ENCODE results near the gene LYPD1. TPM values are rescaled to one million over a fixed set of nuclear protein-coding genes. Genes with fewer than 3 reads are reported as not detected.

The LYPD1 gene
- total and polyA plus RNA-seq, 3 donors from 2014 or later, result 0.50 to 11.2 (median 1.3) TPM

DNA sequence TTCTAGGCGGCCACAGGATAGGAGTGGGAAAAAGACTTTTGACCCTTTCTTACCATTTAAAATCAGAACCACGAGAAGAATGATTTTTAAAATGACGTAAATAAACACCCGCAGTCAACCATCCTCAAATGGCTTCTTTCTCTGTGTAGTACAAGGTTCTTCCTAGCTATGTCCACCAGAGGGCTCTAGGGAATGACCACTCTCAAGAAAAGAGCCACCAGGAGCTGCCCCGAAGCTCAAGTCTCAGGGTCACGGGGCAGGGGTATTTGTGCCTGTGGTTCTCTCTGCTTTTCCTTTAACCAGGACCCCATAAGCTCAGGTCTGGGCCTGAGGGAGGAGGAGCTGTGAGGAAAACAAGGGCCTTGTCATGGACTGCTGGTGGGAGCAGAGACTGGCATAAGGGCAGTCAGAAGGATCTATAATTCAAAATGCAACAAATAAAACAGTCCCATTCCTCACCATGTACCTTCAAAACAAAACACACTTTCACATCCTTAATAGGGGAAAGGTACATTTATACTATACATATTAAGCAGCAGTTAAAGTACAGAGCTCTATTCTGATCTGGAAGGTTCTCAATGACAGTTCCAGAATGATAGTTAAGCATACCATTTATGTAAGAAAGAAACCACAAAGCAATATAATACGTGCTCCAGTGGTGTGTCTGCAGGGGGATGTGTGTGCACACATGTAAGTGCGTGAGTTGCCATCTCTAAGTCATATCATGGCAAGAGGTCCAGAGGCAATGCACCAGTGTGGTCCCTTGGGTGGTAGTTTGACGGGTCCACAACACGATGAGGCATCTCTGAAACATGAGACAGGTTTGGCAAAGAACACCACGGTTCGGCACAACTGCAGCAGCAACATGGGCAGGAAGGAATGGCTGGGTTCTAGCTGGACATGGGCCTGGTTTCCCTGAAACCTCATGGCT is 18.6 kb downstream of the LYPD1 start:
- TF ChIP-seq, protein P1, sequence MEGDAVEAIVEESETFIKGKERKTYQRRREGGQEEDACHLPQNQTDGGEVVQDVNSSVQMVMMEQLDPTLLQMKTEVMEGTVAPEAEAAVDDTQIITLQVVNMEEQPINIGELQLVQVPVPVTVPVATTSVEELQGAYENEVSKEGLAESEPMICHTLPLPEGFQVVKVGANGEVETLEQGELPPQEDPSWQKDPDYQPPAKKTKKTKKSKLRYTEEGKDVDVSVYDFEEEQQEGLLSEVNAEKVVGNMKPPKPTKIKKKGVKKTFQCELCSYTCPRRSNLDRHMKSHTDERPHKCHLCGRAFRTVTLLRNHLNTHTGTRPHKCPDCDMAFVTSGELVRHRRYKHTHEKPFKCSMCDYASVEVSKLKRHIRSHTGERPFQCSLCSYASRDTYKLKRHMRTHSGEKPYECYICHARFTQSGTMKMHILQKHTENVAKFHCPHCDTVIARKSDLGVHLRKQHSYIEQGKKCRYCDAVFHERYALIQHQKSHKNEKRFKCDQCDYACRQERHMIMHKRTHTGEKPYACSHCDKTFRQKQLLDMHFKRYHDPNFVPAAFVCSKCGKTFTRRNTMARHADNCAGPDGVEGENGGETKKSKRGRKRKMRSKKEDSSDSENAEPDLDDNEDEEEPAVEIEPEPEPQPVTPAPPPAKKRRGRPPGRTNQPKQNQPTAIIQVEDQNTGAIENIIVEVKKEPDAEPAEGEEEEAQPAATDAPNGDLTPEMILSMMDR (IDR thresholded peaks at IDR 0.05), result peak in 1 of 3 experiments; percentile 55
- no peak for TF ChIP-seq POLR2A (IDR thresholded peaks at IDR 0.05)
- Histone ChIP-seq H3K4me1 (no peaks in the 10 kb centered on the region), H3K4me3 (no peak overlapping the region), H3K27me3 (no peaks in the 10 kb centered on the region), H3K9me3 (no peaks in the 10 kb centered on the region), H3K27ac (no peak overlapping the region), H3K36me3 (ENCODE audit: low read depth, missing control alignments) (no peaks in the 10 kb centered on the region)
- no peak for DNase-seq
- intact Hi-C loops (cut with DNase I; ENCODE audit: low total_unique reads), result no loop called here
- 64 to 88% methylated on average over 12 of the region's 12 CpGs for WGBS, 2 donors

DNA sequence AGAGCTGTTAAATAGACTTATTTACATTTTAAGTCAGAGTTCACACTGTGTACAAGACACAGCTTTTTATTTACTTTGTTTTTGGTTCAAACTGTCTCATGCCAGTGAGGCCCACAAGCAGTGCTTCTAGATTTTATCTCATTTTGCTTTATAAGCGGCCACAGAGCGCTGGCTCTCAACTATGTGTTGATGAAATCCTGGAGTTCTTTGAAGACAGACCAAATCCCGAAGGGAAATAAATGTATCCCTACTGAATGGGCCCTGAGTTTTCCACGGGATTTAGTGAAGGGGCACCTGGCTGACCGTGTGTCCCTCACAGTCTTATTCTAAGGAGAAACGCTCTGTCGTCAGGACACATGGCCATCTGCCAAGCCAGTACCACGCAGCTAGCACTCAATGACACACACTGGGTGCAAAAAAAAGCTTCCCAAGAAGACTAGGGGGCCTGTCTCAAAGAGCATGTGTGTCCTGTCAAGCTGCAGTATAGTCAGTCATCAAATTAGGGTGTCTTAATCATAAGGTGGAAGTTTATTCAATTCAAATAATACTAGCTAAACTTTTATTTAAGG is 23.4 kb downstream of the LYPD1 start:
- DNase-seq, result no peak
- Histone ChIP-seq H3K9me3 (no peaks in the 10 kb centered on the region), H3K4me3 (no peak overlapping the region), H3K36me3 (ENCODE audit: low read depth, missing control alignments) (no peaks in the 10 kb centered on the region), H3K27ac (no peak overlapping the region), H3K27me3 (no peaks in the 10 kb centered on the region), H3K4me1 (no peaks in the 10 kb centered on the region)
- WGBS, 2 donors, result 77 to 78% methylated on average over 8 of the region's 8 CpGs
- intact Hi-C loops (cut with DNase I; ENCODE audit: low total_unique reads), result no loop called here
- no peak for TF ChIP-seq POLR2A (IDR thresholded peaks at IDR 0.05)
- TF ChIP-seq, protein P1 (IDR thresholded peaks at IDR 0.05), result no peak

DNA sequence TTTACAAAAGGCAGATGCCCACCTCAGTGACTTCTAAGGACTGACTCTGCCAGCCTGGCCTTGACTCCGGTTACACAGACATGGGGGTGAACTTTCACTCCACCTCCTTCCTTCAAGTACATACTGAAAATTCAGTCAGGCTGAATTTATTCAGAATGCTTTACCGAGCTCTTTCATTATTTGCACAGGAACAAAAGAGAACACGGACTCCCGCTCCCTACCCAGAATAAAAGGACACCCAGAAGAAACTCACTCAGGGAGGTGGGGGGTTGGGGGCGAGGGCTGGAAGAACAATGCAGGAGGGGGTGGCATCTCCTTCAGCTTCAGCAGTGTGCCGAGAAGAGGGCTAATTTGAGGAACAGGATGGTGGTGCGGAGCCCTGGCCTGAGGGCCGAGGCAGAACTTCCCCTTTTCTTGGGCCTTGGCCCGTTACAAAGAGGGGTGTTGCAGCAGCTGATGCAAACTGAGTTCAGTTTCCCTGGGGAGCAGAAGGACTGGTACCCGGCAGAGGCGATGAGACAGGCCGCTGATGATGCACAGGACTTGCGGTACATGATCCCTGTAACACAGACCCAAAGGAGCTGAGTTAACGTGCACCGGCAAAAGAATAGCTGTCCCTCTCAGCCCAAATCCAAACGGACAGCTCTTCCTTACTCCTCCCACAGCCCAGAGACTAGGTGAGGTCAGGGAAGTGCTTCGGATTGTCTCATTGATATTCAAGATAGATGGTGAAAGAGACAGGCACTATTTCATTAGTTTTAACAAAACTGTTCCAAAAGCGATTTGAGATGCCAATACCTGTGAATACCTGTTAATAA is 24.1 kb downstream of the LYPD1 start:
- peak overlapping the region; percentile 40 to 46 for H3K4me3 ChIP-seq
- no peaks in the 10 kb centered on the region for H3K27me3 ChIP-seq
- no peaks in the 10 kb centered on the region for H3K9me3 ChIP-seq
- H3K4me1 ChIP-seq, result no peaks in the 10 kb centered on the region
- no peak overlapping the region for H3K27ac ChIP-seq
- H3K36me3 ChIP-seq (ENCODE audit: low read depth, missing control alignments), result no peaks in the 10 kb centered on the region
- DNase-seq, result no peak
- TF ChIP-seq, protein P1 (IDR thresholded peaks at IDR 0.05), result no peak
- TF ChIP-seq POLR2A (IDR thresholded peaks at IDR 0.05), result no peak
- WGBS, 2 donors, result 68 to 74% methylated on average over 18 of the region's 18 CpGs
- intact Hi-C loops (cut with DNase I; ENCODE audit: low total_unique reads), result no loop called here

DNA sequence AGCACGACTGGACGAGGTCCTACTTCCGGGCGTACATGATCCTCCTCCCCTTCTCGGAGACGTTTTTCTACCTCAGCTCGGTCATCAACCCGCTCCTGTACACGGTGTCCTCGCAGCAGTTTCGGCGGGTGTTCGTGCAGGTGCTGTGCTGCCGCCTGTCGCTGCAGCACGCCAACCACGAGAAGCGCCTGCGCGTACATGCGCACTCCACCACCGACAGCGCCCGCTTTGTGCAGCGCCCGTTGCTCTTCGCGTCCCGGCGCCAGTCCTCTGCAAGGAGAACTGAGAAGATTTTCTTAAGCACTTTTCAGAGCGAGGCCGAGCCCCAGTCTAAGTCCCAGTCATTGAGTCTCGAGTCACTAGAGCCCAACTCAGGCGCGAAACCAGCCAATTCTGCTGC is 24.8 kb downstream of the LYPD1 start:
- no peak for TF ChIP-seq POLR2A (IDR thresholded peaks at IDR 0.05)
- TF ChIP-seq, protein P1 (IDR thresholded peaks at IDR 0.05), result no peak
- no peaks in the 10 kb centered on the region for H3K27me3 ChIP-seq
- intact Hi-C loops (cut with DNase I; ENCODE audit: low total_unique reads), result no loop called here
- H3K4me1 ChIP-seq, result no peaks in the 10 kb centered on the region
- peak overlapping the region; percentile 40 to 46 for H3K4me3 ChIP-seq
- 61 to 90% methylated on average over 16 to 35 of the region's 35 CpGs for WGBS, 2 donors
- no peak overlapping the region for H3K27ac ChIP-seq
- H3K9me3 ChIP-seq, result no peaks in the 10 kb centered on the region
- H3K36me3 ChIP-seq (ENCODE audit: low read depth, missing control alignments), result no peaks in the 10 kb centered on the region
- DNase-seq, result peak; percentile 55

Measured in testis (tissue), 3 donors.